ENCODE results near the gene SLC35G1. TPM values are rescaled to one million over a fixed set of nuclear protein-coding genes. Genes with fewer than 3 reads are reported as not detected.
A peak's percentile ranks its signal among the peaks of the same experiment; 100 is the strongest.

Gene SLC35G1
- total RNA-seq (1 to 10 TPM; 1.5 to 4.1 (median 2.6) TPM), polyA plus RNA-seq (1 to 10 TPM; 1.3 to 1.6 TPM)
- long read RNA-seq, donor 1, partial matches to known transcripts, result 0 of 9 reads
- long read RNA-seq, donor 1, other reads (novel, unspliced or antisense), result 6 of 9 reads
- long read RNA-seq, donor 2, partial matches to known transcripts, result 0 of 3 reads
- long read RNA-seq, donor 2, other reads (novel, unspliced or antisense), result 0 of 3 reads
- long read RNA-seq, donor 3, partial matches to known transcripts, result 0 of 3 reads
- long read RNA-seq, donor 3, other reads (novel, unspliced or antisense), result 1 of 3 reads

- peak within 1 kb of the TSS; percentile 67 to 95 (median 80) for H3K4me3 ChIP-seq
- peak; percentile 44 to 88 (median 69) for DNase-seq
- peaks cover 0 to 23% (median 9%) of the 10 kb centered on the region in 12 donors for H3K4me1 ChIP-seq
- peak within 1 kb of the TSS in 8 of 12 donors; percentile 19 to 64 (median 49) for H3K27ac ChIP-seq
- no peak for TF ChIP-seq CTCF (IDR thresholded peaks at IDR 0.05)
- TF ChIP-seq POLR2A (IDR thresholded peaks at IDR 0.05), result peak in 1 of 2 donors; percentile 73
- H3K27me3 ChIP-seq, result no peaks in the 10 kb centered on the region
- 0 to 2% (median 1%) methylated on average over 12 to 82 of the region's 82 CpGs for WGBS, 4 donors
- ATAC-seq, result peak; percentile 55 to 98 (median 93)
- intact Hi-C loops (cut with DNase I), result loop anchor here in 1 of 10 donors (10.0 kb wide), 1 partner anchor 551 kb away; no protein-coding TSS in a partner anchor
- no peaks in the 10 kb centered on the region for H3K9me3 ChIP-seq
- no peaks in the 10 kb centered on the region for H3K36me3 ChIP-seq
Measured at GRCh38 chr10:93893646-93894515, at the start of gene SLC35G1. TSS of gene SLC35G1 (plus strand) at chr10:93893978. CDS start at chr10:93894034, 56 bp downstream.

GRCh38 chr10:93844979-93845626 is 48.7 kb upstream of the SLC35G1 start:
- Histone ChIP-seq H3K9me3 (no peaks in the 10 kb centered on the region), H3K4me1 (no peaks in the 10 kb centered on the region), H3K27me3 (peaks cover 0 to 1% (median 0%) of the 10 kb centered on the region in 9 donors), H3K4me3 (no peak overlapping the region), H3K36me3 (no peaks in the 10 kb centered on the region), H3K27ac (no peak overlapping the region)
- WGBS, 4 donors, result 93 to 97% (median 94%) methylated on average over 11 to 30 of the region's 30 CpGs
- ATAC-seq (no peak), DNase-seq (no peak)
- no peak for TF ChIP-seq CTCF (IDR thresholded peaks at IDR 0.05)
- intact Hi-C loops (cut with DNase I), result no loop called here

- TF ChIP-seq POLR2A (IDR thresholded peaks at IDR 0.05) (no peak), CTCF (IDR thresholded peaks at IDR 0.05) (no peak)
- Histone ChIP-seq H3K4me1 (no peaks in the 10 kb centered on the region), H3K36me3 (no peaks in the 10 kb centered on the region), H3K4me3 (no peak overlapping the region), H3K27me3 (peaks cover 0 to 6% (median 0%) of the 10 kb centered on the region in 9 donors), H3K9me3 (peaks cover 0 to 6% (median 0%) of the 10 kb centered on the region in 12 donors), H3K27ac (no peak overlapping the region)
- intact Hi-C loops (cut with DNase I), result no loop called here
- no peak for DNase-seq
- 74 to 86% (median 76%) methylated on average over 4 of the region's 4 CpGs for WGBS, 4 donors
- ATAC-seq, result no peak
Measured at GRCh38 chr10:93849593-93849992, 44.2 kb upstream of the SLC35G1 start.
